Measurements from ENCODE around the gene PCDH17.

Gene PCDH17

GRCh38 chr13:57653229-57653989 lies 21.9 kb downstream of the PCDH17 start:
- DNase-seq (ENCODE audit: low read depth) = no peak
- TF ChIP-seq CTCF (IDR thresholded peaks at IDR 0.05; ENCODE audit: control insufficient read depth, extremely low read depth, insufficient read depth) = no peak
- H3K4me3 ChIP-seq (ENCODE audit: low read depth, low read length) = no peak overlapping the region

GRCh38 chr13:57665481-57665880 lies 33.9 kb downstream of the PCDH17 start:
- no peak for DNase-seq (ENCODE audit: low read depth)
- no peak for TF ChIP-seq CTCF (IDR thresholded peaks at IDR 0.05; ENCODE audit: control insufficient read depth, extremely low read depth, insufficient read depth)
- H3K4me3 ChIP-seq (ENCODE audit: low read depth, low read length) = no peak overlapping the region

GRCh38 chr13:57666131-57666953 lies 34.8 kb downstream of the PCDH17 start:
- TF ChIP-seq CTCF (IDR thresholded peaks at IDR 0.05; ENCODE audit: control insufficient read depth, extremely low read depth, insufficient read depth) = no peak
- H3K4me3 ChIP-seq (ENCODE audit: low read depth, low read length) = no peak overlapping the region
- no peak for DNase-seq (ENCODE audit: low read depth)

- no peak for TF ChIP-seq CTCF (IDR thresholded peaks at IDR 0.05; ENCODE audit: control insufficient read depth, extremely low read depth, insufficient read depth)
- no peak overlapping the region for H3K4me3 ChIP-seq (ENCODE audit: low read depth, low read length)
- DNase-seq (ENCODE audit: low read depth) = no peak
Observed at GRCh38 chr13:57672168-57672567, 40.6 kb downstream of the PCDH17 start.

- TF ChIP-seq CTCF (IDR thresholded peaks at IDR 0.05; ENCODE audit: control insufficient read depth, extremely low read depth, insufficient read depth) = no peak
- H3K4me3 ChIP-seq (ENCODE audit: low read depth, low read length) = no peak overlapping the region
- DNase-seq (ENCODE audit: low read depth) = no peak
Observed at GRCh38 chr13:57673197-57673596, 41.7 kb downstream of the PCDH17 start.

- no peak for TF ChIP-seq CTCF (IDR thresholded peaks at IDR 0.05; ENCODE audit: control insufficient read depth, extremely low read depth, insufficient read depth)
- H3K4me3 ChIP-seq (ENCODE audit: low read depth, low read length) = no peak overlapping the region
- DNase-seq (ENCODE audit: low read depth) = no peak
Observed at GRCh38 chr13:57675526-57675925, 44.0 kb downstream of the PCDH17 start.

Measured in LNCaP clone FGC (cell line).